Transverse colon (tissue), 4 donors: ENCODE data around the gene TAF5L.

Source experiments
- CTCF ChIP-seq, 5 experiments: fragments of 200-600 bp in 3 of 5; fragments of 450-650 bp in 2 of 5; sonication (generic) in 3 of 5; IDR thresholded peaks; 1 replicate in 2 of 5; 2 replicates in 3 of 5; pipeline ENCODE4 v1.5.1; 2016 to 2017; ENCODE audit warnings: antibody characterized with exemption in 5 of 5, inconsistent platforms in 3 of 5, mild to moderate bottlenecking in 2 of 5, moderate library complexity in 1 of 5
- POLR2A ChIP-seq: fragments of 450-650 bp; IDR thresholded peaks from one replicate; pipeline ENCODE4 v1.6.1; 2016; ENCODE audit warnings: antibody characterized with exemption, mild to moderate bottlenecking, moderate library complexity
- POLR2AphosphoS5 ChIP-seq, 3 donors: sonication (generic); formaldehyde crosslinking; IDR thresholded peaks; one replicate each; pipeline ENCODE4 v1.6.1; 2016; ENCODE audit warnings: antibody characterized with exemption in 3 of 3

DNA sequence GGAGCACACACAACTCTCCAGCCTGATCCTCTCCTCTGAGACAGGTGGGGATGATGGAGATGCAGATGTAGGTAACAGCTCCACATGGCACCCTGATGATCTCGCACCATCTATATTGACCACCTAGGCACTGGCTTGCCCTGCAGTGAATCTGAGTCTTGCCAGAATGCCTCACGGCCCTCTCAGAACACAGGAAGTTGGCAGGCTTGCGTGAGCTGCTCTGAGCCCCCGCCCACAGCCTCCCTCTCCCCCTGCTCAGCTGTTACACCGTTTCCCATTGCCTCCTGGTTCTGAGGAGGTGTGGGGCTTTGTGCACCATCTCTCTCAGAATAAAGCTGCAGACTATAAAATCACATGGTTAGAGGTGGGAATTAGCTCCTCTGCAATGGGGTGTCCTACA is 48.1 kb upstream of the TAF5L start:
- TF ChIP-seq POLR2A = no peak
- TF ChIP-seq CTCF (IDR thresholded peaks at IDR 0.05) = no peak
- TF ChIP-seq POLR2AphosphoS5 (IDR thresholded peaks at IDR 0.05) = no peak
